NCI-H226 (cell line): ENCODE measurements around the gene LHFPL2.

Experiments
- DNase-seq: peaks from one replicate; pipeline ENCODE4 v3.0.0-alpha.2; 2015

LHFPL2 gene

DNA sequence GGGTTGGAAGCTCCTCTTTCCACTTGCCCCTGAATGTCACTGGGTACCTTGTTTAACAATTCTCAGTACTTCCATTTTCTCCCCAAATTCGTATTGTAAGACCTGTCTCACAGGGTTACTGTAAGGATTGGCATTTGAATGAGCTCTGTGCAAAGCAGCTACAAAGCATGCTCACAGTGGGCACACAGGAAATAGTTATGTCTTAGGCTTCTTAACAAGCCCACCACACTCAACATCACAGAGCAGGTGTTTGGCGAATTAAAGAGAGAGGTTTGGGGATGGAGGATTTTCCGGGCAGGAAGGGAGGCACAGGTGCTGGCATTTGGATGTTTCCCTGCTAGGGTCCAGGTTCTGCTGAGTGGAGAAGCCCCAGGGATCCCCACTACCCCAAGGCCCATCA is 17.0 kb upstream of the LHFPL2 start:
- no peak for DNase-seq

DNA sequence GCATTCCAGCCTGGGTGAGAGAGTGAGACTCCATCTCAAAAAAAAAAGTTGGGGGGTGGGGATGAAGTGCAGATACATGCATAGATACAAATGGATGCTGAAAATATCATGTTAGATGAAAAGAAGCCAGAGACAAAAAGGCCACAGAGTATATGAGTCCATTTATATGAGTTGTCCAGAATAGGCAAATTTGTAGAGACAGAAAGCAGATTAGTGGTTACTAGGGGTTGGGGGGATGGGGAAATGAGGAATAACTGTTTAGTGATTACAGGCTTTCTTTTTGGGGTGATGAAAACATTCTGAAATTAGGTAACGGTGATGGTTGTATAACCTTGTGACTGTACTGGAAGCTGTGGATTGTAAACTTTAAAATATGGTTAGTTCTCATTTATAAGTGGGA is 13.8 kb upstream of the LHFPL2 start:
- no peak for DNase-seq

DNA sequence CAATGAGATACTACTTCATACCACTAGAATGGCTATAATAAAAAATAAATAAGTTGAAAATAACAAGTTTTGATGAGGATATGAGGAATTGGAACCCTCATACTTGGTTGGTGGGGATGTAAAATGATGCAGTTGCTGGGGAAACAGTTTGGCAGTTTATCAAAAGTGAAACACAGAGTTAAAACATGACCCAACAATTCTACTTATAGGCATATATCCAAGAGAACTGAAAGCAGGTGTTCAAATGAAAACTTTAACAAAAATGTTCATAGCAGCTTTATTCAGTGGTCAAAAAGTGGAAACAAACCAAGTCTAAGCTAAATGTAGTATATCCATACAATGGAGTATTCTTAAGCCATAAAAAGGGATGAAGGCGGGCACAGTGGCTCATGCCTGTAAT is 13.1 kb upstream of the LHFPL2 start:
- no peak for DNase-seq

DNA sequence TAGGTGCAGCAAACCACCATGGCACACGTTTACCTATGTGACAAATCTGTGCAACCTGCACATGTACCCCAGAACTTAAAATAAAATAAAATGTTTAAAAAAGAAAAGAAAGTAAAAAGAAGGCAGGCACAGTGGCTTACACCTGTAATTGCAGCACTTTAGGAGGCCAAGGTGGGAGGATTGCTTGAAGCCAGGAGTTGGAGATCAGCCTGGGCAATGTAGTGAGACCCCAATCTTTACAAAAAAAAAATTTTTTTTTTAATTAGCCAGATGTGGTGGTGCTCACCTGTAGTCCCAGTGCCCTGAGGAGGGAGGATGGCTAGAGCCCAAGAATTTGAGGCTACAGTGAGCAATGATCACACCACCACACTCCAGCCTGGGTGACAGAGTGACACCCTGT is 12.5 kb upstream of the LHFPL2 start:
- no peak for DNase-seq

DNA sequence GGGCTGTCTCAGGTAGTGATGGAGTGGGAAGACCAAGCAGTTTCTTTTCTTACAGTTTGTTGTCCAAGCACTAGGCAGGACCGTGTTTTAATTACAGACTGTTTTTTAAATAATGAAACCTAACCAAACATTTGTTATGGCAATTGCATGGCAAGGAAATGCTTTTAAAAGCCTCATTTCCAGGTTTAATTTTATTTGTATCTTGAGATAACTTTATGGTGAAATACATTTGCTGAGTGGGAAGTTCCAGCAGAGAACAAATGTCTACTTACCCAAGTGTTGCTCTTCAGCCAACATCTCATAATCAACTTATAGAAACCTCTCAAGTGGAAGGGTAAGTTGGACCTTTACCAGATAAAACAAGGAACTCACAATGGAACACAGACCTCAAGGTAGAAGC is 11.8 kb upstream of the LHFPL2 start:
- DNase-seq = no peak

DNA sequence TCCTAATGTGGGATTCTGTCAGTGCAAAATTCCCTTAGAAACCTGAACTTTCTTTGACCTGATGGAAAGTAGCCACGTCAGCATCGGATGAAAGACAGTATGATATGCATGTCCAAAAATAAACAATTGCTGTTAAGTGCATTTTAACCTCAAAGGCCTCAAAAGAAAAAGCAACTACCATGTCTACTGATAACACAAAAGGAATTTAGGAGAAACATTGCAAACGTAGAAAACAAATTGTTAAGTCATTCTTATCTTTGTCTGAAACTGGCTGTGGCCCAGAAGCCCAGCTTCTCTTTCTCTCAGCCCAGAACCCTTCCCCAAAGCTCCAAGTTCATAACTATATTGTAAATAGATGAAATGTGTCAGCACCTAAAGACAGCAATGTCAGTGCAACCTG is 11.1 kb upstream of the LHFPL2 start:
- DNase-seq = peak; percentile 95

DNA sequence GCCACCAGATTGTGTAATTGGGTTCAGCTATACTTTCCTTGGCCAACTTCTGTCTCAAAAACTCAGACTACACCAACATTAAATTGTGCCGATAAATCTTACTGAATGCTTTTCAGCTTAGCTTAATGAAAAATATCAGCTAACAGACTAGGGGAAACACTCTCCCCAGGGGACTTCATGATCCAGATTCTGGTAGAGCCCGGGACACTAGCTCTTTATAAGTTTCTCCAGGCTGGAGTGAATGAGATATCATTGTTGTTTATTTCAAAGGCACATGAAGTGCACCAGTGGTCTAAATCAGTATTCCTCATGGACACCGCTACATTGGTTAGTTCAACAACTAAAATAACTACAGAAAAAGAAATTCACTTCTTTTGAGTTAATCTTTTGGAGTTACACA is 10.5 kb upstream of the LHFPL2 start:
- DNase-seq = no peak

DNA sequence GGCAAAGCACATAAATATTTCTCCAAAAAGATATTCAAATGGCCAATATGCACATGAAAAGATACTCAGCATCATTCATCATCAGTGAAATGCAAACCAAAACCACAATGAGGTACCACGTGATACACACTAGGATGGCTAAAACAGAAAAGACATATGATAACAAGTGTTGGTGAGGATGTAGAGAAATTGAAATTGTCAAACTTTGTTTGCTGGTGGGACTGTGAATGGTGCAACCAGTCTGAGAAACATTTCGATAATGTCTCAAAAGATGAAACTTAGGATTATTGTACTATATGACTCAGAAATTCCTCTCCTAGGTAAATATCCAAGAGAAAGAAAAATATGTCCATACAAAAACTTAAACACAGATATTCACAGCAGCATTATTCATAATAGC is 8.6 kb upstream of the LHFPL2 start:
- no peak for DNase-seq

DNA sequence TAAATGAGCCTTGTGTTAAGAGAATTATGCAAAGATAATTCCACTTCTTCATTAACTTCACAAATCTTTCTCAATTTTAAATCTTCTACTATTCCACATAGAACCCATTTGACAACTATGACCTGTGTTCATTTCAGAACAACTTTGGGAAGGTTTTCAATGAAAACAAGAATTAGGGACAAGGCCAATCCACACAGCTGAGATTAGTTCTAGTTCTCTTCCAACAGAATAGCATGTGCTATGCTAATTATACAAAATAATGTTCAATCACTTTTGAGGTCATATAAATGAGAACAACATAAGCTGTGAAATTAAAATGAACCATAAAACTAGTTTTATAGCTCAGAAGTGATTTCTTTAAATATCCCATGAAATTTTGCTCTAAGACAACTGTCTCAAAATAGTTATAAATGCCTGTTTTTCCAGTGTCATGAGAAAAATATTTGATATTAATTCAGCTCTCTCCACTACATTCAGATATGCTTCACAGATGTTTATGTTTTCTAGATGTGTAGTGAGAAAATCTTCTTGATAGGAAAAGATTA is 7.2 kb upstream of the LHFPL2 start:
- DNase-seq = no peak

DNA sequence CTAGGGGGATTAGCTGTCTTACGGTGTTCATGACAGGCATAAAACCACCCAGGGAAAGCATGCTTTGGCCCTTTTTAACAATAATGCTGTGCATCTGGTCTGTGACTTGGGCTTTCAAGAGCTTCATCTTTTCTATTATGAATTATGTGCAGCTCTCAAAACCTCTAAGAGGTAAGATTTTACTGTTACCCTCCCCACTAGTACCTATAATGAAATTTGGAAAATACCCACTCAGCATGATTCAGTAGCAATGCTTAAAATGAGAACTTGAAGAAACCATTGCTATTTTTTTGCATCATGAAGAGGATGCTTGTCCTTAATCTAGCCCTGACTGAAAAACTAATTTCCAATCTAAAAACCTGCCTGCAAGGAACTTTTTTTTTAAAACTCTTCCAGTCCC is 5.8 kb upstream of the LHFPL2 start:
- DNase-seq = no peak

DNA sequence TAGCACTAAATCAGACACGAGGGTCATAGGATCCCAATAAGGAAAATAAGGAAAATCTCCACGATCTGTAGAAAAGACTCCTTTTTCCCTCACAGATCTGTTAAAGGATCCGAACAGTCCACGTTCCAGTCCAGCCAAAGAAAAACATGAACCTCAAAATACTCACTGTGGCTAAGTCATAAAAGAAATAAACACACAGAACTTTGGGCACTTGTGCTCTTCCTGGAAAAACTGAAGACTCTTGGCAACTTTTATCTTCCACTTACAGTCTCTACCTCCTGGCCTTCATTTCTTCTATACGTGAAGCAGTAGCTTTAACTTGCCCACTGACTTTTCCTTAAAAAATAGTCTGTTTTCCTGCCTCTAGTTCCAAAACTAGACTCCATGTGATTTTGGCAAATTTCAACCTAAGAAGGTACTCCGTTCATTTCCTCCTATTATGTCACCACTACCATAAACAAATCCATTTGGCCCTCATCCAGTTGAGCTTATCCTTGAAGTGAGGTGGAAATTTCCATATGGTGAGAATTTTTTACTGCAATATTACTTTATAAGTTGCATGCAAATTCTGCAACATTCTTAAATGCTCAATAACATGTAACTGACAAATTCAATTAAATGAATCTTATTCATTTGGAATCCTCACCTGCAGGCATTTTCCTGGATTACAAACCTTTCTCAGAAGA is 5.3 kb upstream of the LHFPL2 start:
- DNase-seq = no peak

DNA sequence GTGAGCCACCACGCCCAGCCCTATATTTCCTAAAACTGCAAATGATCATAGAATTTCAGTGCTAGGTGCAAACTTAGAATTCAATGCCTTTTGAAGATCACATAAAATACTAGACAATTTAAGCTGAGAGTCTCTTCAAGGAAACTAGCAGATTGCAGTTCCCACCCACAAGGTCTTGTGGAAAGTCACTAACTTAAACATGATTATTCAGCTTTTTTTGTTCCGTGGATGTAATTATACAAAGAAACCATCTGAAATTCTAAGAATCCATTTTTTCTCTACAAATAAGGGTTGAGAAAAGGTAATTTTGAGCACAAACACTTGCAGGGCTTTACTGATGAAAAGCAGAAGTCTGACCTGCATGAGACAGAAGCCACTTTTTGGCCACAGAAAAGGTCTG is 4.5 kb upstream of the LHFPL2 start:
- no peak for DNase-seq

DNA sequence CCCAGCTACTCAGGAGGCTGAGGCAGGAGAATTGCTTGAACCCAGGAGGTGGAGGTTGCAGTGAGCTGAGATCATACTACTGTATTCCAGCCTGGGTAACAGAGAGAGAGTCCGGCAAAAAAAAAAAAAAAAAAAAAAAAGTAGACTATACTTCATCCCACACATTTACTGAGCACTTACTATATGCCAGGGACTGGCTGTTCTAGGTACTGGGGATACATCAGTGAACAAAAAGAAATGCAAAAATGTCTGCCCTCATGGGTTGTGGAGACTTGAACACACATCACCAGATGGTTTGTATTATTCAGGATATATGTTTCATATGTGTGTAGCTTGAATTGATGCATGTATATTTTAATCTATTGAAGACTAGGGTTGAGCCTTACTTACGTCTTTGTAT is 2.9 kb upstream of the LHFPL2 start:
- no peak for DNase-seq

DNA sequence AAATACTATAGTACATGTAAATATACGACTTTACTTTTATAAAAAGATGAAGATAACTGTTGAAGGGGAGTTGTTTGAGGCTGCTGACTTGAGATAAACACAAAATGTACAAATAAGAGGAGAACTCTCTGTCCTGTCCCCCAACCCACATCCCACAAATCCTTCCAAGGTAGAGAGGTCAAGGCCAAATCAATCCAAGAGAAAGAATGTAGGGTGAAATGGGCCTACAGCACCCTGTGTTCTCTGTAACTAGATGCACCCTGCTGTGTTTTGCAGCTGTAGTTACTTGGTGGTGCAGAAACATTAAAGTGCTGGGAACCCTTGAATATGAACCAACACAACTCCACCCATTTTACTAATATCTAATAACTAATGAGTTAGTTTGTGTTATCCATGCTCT is 2.0 kb upstream of the LHFPL2 start:
- DNase-seq = no peak

DNA sequence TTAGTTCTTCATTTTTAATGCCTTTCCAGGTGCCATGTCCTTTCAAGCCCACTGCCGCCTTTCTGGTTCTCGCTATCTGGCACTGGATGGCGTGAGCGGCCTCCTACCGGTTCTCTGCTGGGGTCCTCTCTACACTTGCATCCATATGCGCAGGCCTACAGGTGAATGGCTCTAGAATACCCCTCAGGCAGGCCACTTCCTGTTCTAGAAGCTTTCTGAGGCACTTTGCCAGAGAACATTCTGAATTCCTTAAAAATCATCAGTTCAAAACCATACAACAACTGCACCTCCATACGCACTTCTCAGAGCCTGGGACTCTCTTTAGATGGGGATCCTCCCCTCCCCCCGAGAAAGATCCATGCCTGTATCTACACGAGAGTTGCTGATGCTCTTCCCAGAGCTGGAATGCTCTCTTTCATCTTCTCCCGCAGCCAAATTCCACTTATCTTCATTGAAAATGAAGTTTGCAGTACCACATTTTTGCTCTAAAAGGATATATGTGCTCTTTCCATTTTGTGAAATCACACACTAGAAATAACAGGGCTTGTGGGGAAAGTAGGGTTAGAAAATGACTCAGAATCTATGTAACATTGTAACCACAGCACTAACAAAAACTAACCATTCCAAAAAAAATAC is 1.4 kb upstream of the LHFPL2 start:
- no peak for DNase-seq

DNA sequence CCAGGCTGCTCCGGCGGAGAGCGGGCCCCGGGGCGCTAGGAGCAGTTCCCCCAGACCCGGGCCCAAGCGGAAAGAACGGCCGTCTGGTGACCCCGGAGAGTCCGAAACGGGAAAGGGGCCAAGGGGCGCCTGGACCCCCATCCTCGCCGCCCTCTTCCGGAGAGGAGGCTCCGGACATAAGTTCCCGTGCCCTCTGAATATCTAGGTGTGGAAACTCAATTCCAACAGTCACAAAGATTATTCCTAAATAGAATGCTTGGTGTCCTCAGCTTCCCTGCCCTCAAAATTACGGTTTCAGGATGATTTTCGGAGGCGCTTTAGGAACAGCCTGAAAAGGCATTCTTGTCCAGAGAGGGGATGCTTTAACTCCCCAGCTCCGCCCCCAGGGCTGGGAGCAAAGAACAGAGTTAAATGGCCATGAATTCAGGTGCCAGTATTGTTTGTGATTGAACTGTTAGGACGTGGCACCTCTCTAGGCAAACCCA is 681 bp upstream of the LHFPL2 start:
- no peak for DNase-seq

DNA sequence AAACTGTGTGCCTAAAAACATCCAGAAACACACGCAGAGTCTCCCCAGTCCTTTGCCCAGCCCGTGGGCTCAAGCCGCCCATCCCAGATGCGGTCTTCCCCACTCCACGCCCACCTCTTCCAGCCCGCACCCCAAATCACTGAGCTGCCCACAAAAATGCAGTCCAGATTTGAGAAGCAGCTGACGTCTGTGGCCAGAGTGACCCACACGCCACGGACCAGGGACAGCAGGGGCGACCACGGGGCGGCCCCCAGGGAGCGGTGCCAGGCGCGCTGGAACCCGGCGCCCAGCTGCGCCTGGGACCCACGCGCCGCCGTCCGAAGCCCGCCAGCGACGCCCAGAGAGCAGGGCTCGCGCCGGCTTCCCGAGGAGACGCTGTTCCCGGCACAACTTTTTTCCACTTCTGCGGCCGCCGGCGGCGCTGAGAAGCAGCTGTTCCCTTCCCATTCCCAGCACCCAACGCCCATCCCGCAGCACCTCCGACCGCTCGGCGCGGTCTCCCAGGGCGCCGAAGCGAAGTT is 674 bp downstream of the LHFPL2 start:
- no peak for DNase-seq

DNA sequence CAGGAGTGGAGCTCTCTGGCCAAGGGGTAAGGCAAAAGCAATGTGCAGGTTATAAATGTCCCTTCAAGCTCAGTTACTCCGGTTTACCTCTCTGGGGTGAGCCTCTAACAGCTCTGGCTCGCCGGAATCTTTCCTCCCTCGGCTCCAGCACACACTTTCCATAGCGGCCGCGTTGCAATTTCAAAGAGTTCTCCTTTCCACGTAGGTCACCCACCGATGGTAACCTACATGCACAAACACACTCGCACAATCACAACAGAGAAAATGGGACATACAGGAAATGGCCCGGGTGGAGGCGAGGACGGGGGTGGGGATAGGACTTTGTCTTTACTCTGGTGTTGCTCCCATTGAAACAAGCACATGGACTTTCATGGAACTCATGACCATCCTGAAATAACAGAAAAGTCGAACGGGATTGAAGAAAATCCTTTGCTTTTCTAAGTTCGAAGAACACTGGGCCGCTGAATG is 1.2 kb downstream of the LHFPL2 start:
- DNase-seq = no peak

DNA sequence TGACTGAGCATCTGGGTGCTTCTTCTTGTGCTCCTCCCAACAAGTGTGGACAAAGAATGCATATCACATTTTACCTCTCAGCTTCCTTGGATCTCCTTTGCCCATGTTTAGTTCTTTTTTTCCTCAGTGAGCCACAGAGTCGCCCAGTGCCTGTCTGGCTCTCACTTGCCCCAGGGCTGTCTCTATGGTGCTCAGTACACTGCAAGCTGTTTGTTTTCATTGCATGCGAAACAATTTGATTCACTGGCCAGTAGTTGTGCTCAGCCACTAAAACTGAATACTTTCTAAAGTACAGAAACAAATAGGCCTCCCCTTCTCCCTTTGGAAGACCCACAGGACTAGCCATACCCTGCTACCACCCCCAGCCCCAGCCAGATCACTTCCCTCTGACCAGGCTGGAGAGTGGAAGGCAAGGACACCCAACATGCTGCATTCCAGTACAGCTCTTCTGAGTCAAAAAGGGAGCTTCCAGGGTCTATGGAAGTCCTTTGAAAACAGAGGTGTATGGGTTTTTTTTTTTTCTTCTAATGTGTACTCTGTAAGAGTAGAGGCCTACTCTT is 3.8 kb downstream of the LHFPL2 start:
- DNase-seq = no peak

DNA sequence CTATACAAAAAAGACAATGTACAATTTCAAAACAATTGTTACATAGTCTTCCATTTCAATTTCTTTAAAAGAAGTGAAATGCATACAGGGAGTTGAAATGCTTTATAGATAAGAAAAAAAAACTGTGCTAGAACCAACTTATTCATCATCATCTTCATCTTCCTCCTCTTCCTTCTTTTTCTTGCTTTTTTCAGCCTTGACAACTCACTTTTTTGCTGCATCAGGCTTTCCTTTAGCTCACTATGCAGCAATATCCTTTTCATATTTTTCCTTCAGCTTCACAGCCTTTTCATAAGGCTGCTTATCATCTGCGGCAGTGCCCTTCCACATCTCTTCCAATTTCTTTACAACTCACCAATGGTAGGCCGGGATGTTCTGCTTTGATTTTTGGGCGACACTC is 4.4 kb downstream of the LHFPL2 start:
- DNase-seq = no peak

DNA sequence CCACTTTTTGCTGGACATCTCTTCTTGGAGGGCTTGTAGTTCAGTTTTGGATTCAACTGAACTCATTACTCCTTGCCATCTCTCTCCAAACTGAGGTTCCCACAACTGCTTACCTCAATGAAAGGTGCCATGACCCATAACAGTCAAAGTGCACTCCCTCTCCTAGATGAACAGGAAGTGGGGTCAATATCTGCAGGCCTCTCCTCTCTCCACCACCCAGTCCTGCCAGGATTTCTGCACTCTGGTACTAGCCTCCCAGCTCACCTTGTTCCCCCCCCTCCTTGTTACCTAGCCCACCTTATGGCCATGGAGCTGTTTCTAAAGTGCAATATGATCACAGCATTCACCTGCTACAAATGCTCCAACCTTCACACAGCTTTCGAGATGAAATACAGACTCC is 5.9 kb downstream of the LHFPL2 start:
- DNase-seq = no peak

DNA sequence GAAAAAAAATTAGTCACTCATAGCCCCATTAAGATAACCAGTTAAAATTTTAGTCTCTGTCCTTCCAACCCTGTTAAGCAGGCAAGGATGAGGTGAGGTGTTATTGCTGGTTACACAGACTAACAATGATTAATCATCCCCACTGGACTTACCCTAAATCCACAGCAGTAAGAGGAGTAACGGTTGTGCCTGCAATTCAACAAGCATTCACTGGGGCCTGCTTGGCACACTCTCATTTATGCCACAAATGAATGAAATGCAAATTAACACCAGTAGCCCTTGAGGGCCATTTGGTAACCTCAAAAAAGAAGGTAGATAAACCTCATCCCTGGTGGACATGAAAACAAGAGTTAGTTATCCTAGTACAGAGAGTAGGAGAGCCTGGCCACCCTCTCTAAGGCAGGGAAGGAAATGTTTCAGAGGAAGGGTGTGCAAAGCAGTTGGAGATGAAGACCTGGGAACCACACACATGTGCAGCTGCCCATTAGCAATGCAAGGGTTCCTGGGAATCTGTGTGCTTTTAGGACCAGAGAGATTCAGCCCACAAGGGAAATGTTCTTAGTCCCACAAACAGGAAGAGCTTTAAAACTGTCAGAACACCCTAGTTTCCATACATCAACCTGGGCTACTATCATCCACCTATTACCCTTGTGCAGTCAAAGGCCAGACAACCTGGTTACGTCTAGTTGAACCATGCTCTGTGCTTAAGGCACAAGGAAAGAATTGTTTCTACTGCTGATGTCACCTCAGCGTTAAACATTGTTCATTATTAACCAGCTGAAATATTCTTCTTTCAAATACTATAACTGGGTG is 7.7 kb downstream of the LHFPL2 start:
- peak; percentile 51 for DNase-seq

DNA sequence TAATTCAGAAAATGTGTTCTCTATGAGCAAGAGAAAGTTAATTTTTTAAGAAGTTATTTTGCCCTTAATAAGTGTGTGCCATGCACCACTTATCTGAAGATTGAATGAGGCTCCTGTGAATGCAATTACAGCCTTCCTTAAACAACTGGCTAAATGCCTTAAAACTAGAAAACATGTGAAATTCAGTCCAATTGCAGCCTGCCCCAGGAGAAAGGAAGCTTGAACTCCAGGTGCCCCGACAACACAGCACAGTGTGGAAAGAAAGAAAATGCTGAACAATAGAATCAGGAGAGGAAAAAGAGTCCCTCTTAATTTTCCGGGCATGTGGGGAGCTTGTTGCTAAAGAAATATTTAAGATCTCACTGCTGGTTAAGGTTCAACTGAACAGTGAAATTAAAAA is 8.8 kb downstream of the LHFPL2 start:
- no peak for DNase-seq
